ENCODE data around the gene SOX14. TPM values are rescaled to one million over a fixed set of nuclear protein-coding genes. Genes with fewer than 3 reads are reported as not detected.

The SOX14 gene
- total RNA-seq, 1 donor from 2014 or later: not detected

Other genes starting within 250 kb of the SOX14 start
- gene CLDN18, start 245.8 kb downstream of the SOX14 start, total RNA-seq: 0.23 TPM